ENCODE results near the gene NGB.
A peak's percentile ranks its signal among the peaks of the same experiment; 100 is the strongest.

The NGB gene

DNA sequence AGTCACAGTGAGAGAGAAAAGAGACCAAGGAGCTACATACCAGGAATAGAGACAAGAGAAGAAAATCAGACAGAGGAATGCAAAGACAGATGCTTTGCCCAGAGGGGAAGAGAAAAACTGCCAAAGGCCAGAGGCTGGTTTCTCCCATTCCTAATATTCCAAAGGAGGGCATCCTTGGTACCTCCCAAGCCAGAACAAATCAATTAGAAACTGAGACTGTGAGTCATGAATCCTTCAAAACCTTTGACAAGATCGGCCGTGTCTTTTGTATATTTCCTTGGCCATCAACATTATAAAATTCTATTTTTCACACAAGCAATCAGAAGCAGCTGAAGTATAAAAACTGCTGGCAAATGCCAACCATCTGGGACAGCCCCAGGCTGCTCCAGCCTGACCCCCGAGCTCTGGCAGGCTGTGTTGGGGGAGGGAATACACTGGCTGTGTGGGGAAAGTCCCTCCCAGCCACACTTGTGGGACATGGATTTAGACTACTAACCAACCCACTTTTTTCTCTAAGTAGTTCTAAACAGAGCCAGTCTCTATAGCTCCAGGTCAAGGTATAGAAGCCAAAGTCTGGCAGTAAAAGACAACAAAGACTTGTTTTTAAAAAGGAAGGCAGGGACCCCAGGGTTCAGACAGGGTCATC is 36.0 kb upstream of the NGB start:
- Mint-ChIP-seq H3K36me3 (peaks cover 14% of the 10 kb centered on the region), H3K27me3 (no peaks in the 10 kb centered on the region), H3K4me1 (peaks cover 3% of the 10 kb centered on the region), H3K9me3 (no peaks in the 10 kb centered on the region), H3K27ac (peak overlapping the region; percentile 26), H3K4me3 (no peak overlapping the region)
- DNase-seq (ENCODE audit: low spot score in 2 of 2): no peak
- ATAC-seq (ENCODE audit: low read depth): no peak

DNA sequence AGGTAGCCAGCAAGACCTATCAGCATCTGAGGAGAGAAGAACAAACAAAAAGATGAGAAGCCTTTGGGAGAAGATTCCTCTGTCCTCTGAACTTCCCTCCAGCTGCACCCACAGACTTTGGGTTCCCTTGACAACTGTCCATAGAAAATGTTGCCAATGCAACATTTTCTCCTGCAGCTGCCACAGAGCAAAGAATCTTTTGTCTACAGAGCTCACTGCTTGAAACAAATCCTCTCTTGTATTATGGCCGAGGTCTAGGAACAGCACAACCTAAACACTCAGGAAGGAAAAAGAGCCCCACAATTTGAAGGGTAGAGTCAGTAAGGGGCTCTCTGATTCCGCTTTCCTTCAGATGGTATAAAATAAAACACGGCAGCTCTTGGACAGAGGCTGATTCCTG is 35.4 kb upstream of the NGB start:
- DNase-seq (ENCODE audit: low spot score in 2 of 2) (no peak), ATAC-seq (ENCODE audit: low read depth) (no peak)
- H3K27ac Mint-ChIP-seq: peak overlapping the region; percentile 26
- H3K4me3 Mint-ChIP-seq: no peak overlapping the region
- H3K4me1 Mint-ChIP-seq: peaks cover 3% of the 10 kb centered on the region
- H3K27me3 Mint-ChIP-seq: no peaks in the 10 kb centered on the region
- no peaks in the 10 kb centered on the region for H3K9me3 Mint-ChIP-seq
- H3K36me3 Mint-ChIP-seq: peaks cover 14% of the 10 kb centered on the region

GRCh38 chr14:77305696-77306095 is 34.7 kb upstream of the NGB start:
- no peaks in the 10 kb centered on the region for H3K9me3 Mint-ChIP-seq

GRCh38 chr14:77303417-77304156 is 32.6 kb upstream of the NGB start:
- Mint-ChIP-seq H3K9me3 (no peaks in the 10 kb centered on the region), H3K36me3 (peaks cover 12% of the 10 kb centered on the region), H3K27me3 (no peaks in the 10 kb centered on the region), H3K4me1 (no peaks in the 10 kb centered on the region), H3K27ac (no peak overlapping the region), H3K4me3 (no peak overlapping the region)
- DNase-seq (ENCODE audit: low spot score in 2 of 2) (no peak), ATAC-seq (ENCODE audit: low read depth) (no peak)

More at GRCh38 chr14:77305696-77306095, 34.7 kb upstream of the NGB start:
- Mint-ChIP-seq H3K27me3 (no peaks in the 10 kb centered on the region), H3K4me3 (no peak overlapping the region), H3K36me3 (peaks cover 11% of the 10 kb centered on the region), H3K27ac (no peak overlapping the region), H3K4me1 (peaks cover 3% of the 10 kb centered on the region)
- ATAC-seq (ENCODE audit: low read depth) (no peak), DNase-seq (ENCODE audit: low spot score in 2 of 2) (no peak)

DNA sequence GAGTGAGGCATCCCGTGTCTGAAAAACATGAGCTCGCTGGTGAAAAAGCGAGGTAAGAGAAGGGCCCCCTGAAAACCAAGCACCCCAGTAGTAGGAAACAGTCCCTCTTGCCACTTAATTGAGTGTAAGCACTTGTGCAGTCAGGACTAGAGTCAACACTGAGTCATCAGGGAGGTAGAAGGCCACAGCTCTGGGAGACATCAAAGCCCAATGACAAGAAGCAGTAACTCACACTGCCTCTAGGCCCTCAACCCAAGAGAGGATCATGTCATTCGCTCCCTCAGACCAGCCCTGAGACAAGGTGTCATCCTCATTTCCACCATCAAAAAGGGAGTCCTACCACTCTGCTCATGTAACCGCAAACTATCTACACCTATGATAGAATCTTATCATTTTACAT is 31.9 kb upstream of the NGB start:
- ATAC-seq (ENCODE audit: low read depth): no peak
- Mint-ChIP-seq H3K36me3 (peaks cover 18% of the 10 kb centered on the region), H3K4me3 (no peak overlapping the region), H3K9me3 (no peaks in the 10 kb centered on the region), H3K27me3 (no peaks in the 10 kb centered on the region), H3K4me1 (no peaks in the 10 kb centered on the region), H3K27ac (no peak overlapping the region)
- no peak for DNase-seq (ENCODE audit: low spot score in 2 of 2)

DNA sequence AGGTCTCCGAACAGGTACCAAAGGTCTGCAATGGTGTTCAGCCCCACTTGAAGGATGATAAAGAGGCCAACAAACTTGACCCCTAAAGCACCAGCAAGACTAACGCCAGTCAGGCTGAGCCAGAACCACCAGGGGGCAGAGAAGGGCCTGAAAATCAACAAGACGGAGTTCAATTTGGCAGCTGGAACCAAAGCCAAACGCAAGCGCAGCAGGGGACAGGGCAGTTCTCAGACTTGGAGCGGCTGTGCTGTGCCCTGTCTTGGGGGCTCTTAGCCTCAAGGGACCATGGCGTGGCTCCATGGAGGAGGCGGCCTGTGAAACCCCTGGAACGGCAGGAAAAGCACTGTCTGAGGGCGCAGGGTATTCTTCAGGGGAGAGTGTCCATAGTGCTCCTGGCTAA is 30.1 kb upstream of the NGB start:
- Mint-ChIP-seq H3K27me3 (no peaks in the 10 kb centered on the region), H3K9me3 (no peaks in the 10 kb centered on the region), H3K4me1 (no peaks in the 10 kb centered on the region), H3K4me3 (no peak overlapping the region), H3K36me3 (peaks cover 28% of the 10 kb centered on the region), H3K27ac (no peak overlapping the region)
- DNase-seq (ENCODE audit: low spot score in 2 of 2): peak; percentile 47 to 67
- ATAC-seq (ENCODE audit: low read depth): peak; percentile 66

- Mint-ChIP-seq H3K9me3 (no peaks in the 10 kb centered on the region), H3K27ac (no peak overlapping the region), H3K4me1 (no peaks in the 10 kb centered on the region), H3K36me3 (peaks cover 31% of the 10 kb centered on the region), H3K27me3 (no peaks in the 10 kb centered on the region), H3K4me3 (no peak overlapping the region)
- DNase-seq (ENCODE audit: low spot score in 2 of 2) (no peak), ATAC-seq (ENCODE audit: low read depth) (no peak)
Measured at GRCh38 chr14:77299771-77300170, 28.8 kb upstream of the NGB start.

- no peak for ATAC-seq (ENCODE audit: low read depth)
- Mint-ChIP-seq H3K9me3 (no peaks in the 10 kb centered on the region), H3K4me3 (no peak overlapping the region), H3K36me3 (peaks cover 25% of the 10 kb centered on the region), H3K27ac (no peak overlapping the region), H3K27me3 (no peaks in the 10 kb centered on the region), H3K4me1 (no peaks in the 10 kb centered on the region)
- no peak for DNase-seq (ENCODE audit: low spot score in 2 of 2)
Measured at GRCh38 chr14:77296906-77297305, 25.9 kb upstream of the NGB start.

- no peak for DNase-seq (ENCODE audit: low spot score in 2 of 2)
- Mint-ChIP-seq H3K27ac (no peak overlapping the region), H3K9me3 (no peaks in the 10 kb centered on the region), H3K27me3 (no peaks in the 10 kb centered on the region), H3K4me3 (no peak overlapping the region), H3K36me3 (peaks cover 25% of the 10 kb centered on the region), H3K4me1 (no peaks in the 10 kb centered on the region)
- ATAC-seq (ENCODE audit: low read depth): no peak
Measured at GRCh38 chr14:77296155-77296554, 25.1 kb upstream of the NGB start.

GRCh38 chr14:77290705-77291104 is 19.7 kb upstream of the NGB start:
- no peaks in the 10 kb centered on the region for H3K27me3 Mint-ChIP-seq
- DNase-seq (ENCODE audit: low spot score in 2 of 2) (no peak), ATAC-seq (ENCODE audit: low read depth) (no peak)
- H3K4me1 Mint-ChIP-seq: no peaks in the 10 kb centered on the region
- H3K4me3 Mint-ChIP-seq: no peak overlapping the region
- H3K27ac Mint-ChIP-seq: no peak overlapping the region
- no peaks in the 10 kb centered on the region for H3K9me3 Mint-ChIP-seq
- H3K36me3 Mint-ChIP-seq: peaks cover 22% of the 10 kb centered on the region

- H3K36me3 Mint-ChIP-seq: peaks cover 40% of the 10 kb centered on the region
- H3K4me1 Mint-ChIP-seq: no peaks in the 10 kb centered on the region
Measured at GRCh38 chr14:77286576-77286975, 15.6 kb upstream of the NGB start.

GRCh38 chr14:77284466-77284865 is 13.5 kb upstream of the NGB start:
- Mint-ChIP-seq H3K9me3 (no peaks in the 10 kb centered on the region), H3K27ac (no peak overlapping the region), H3K36me3 (peaks cover 42% of the 10 kb centered on the region), H3K27me3 (no peaks in the 10 kb centered on the region), H3K4me1 (no peaks in the 10 kb centered on the region), H3K4me3 (no peak overlapping the region)
- ATAC-seq (ENCODE audit: low read depth): no peak
- no peak for DNase-seq (ENCODE audit: low spot score in 2 of 2)

More at GRCh38 chr14:77286576-77286975, 15.6 kb upstream of the NGB start:
- Mint-ChIP-seq H3K27ac (no peak overlapping the region), H3K4me3 (no peak overlapping the region), H3K27me3 (no peaks in the 10 kb centered on the region), H3K9me3 (no peaks in the 10 kb centered on the region)
- ATAC-seq (ENCODE audit: low read depth) (no peak), DNase-seq (ENCODE audit: low spot score in 2 of 2) (no peak)

DNA sequence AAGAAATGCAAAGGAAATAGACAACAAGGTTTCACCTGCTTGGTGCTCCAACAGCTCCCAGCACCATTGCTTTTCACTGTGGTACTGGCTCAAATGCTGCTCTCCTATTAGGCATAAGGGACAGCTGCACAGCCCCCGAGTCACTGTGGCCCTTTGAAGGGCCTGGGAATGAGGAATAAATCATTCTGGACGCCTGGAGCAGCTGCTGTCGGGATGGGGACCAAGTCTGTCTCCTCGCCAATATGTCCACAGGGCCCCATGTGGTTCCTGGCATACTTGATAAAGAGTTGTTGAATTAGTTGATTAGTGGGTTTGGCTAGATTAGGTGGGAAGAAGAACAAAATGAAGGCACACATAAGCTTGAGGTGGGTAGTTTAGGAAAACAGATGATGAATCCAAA is 13.1 kb upstream of the NGB start:
- peaks cover 44% of the 10 kb centered on the region for H3K36me3 Mint-ChIP-seq
- ATAC-seq (ENCODE audit: low read depth): no peak
- no peaks in the 10 kb centered on the region for H3K27me3 Mint-ChIP-seq
- no peak overlapping the region for H3K27ac Mint-ChIP-seq
- no peaks in the 10 kb centered on the region for H3K9me3 Mint-ChIP-seq
- H3K4me1 Mint-ChIP-seq: no peaks in the 10 kb centered on the region
- no peak overlapping the region for H3K4me3 Mint-ChIP-seq
- no peak for DNase-seq (ENCODE audit: low spot score in 2 of 2)

DNA sequence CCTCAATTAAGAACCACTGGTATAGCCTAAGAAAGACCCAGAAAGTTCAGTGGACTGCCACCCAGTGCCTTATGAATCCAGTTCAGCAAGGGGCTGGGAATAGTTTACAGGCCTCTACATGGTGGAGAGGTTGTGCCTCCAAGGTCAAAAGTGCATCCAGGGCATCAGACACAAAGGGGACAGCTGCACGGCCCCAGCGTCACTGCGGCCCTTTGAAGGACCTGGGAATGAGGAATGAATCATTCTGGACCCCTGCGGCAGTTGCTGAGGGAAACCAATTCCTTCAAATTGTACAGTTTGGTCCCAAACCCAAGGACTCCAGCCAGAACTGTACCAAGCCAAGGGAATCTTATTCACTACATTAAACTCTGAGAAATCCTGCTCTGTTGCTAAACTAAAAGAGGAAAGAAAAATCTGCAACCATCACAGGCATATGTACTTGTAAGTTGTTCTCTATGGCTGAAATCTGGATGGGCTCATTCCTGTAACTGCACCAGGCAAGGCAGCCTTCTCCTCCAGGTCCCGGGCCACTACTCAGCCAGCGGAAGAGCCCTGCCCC is 10.9 kb upstream of the NGB start:
- Mint-ChIP-seq H3K36me3 (peaks cover 39% of the 10 kb centered on the region), H3K27ac (no peak overlapping the region), H3K4me3 (no peak overlapping the region), H3K9me3 (no peaks in the 10 kb centered on the region), H3K27me3 (no peaks in the 10 kb centered on the region), H3K4me1 (no peaks in the 10 kb centered on the region)
- DNase-seq (ENCODE audit: low spot score in 2 of 2) (no peak), ATAC-seq (ENCODE audit: low read depth) (no peak)
